Dendritic cell treated with granulocyte-macrophage colony-stimulating factor and Interleukin-4, amounts not matched to agents 40 ng/mL and 50 ng/mL, for 4 days (primary cell): ENCODE results near the gene EGFLAM.

ENCODE experiments used
- H3K27ac Mint-ChIP-seq: one replicate; pipeline ENCODE4 v1.8.0; 2022; ENCODE audit warnings: mild to moderate bottlenecking, mixed read lengths
- H3K27me3 Mint-ChIP-seq: one replicate; pipeline ENCODE4 v1.8.0; 2022; ENCODE audit warnings: mild to moderate bottlenecking, mixed read lengths
- H3K36me3 Mint-ChIP-seq: one replicate; pipeline ENCODE4 v1.8.0; 2022; ENCODE audit warnings: low read depth, mixed read lengths
- H3K4me1 Mint-ChIP-seq: one replicate; pipeline ENCODE4 v1.8.0; 2022; ENCODE audit warnings: low read depth, mixed read lengths
- H3K4me3 Mint-ChIP-seq: one replicate; pipeline ENCODE4 v1.8.0; 2022; ENCODE audit warnings: mild to moderate bottlenecking, moderate library complexity, mixed read lengths
- H3K9me3 Mint-ChIP-seq: one replicate; pipeline ENCODE4 v1.8.0; 2022; ENCODE audit warnings: mixed read lengths
- intact Hi-C: fragments of 100-400 bp; cut with micrococcal nuclease; formaldehyde crosslinking; loops from one replicate; pipeline ENCODE4 v1.15.0; 2022

The EGFLAM gene

DNA sequence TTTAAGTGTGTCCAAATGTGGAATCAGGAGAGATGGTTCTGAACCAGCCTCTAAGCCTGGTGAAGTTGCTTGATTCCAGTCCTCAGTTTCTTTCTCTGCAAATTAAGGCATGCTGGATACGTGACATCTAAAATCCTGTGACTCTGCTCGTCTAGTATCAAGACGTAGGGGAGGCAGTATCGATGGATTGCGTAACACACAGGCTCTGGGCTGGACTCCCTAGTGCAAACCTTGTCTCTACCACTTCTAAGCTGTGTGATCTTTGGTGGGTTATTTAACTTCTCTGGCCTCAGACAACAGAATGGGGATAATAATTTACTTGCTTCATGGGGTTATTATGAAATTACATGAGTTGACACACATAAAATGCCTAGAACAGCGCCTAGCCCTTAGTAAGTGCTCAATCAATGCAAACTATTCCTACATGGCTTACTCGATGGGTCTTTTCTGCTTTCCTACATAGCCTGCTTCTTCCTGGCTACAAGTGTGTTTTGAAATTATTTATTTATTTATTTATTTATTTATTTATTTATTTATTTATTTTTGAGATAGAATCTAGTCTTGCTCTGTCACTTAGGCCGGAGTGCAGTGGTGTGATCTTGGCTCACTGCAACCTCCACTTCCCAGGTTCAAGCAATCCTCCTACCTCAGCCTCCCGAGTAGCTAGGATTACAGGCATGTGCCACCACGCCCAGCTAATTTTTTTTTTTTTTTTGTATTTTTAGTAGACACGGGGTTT, 102.1 kb downstream of the EGFLAM start:
- intact Hi-C loops, result no loop called here
- no peaks in the 10 kb centered on the region for H3K27me3 Mint-ChIP-seq
- H3K36me3 Mint-ChIP-seq, result no peaks in the 10 kb centered on the region
- no peaks in the 10 kb centered on the region for H3K4me1 Mint-ChIP-seq
- H3K27ac Mint-ChIP-seq, result no peak overlapping the region
- no peak overlapping the region for H3K4me3 Mint-ChIP-seq
- no peaks in the 10 kb centered on the region for H3K9me3 Mint-ChIP-seq

DNA sequence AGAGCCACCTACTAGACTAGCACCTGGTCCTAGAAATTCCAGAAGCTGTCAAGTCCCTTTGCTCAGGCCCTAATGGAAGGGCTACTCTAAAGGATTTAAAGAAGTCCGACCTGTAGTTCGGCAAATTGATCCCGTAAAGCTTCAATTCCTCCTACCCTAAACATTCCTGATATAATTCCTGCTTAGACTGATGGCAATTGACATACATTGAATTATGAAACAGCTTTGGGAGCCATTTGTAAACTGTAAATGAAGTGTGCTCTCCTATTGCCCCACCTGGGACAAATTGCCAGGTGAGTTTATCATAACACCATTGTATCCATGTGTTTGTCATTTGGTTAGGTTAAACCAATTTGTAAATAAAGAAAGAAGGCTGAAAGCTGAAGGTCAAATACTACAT, 104.4 kb downstream of the EGFLAM start:
- H3K4me3 Mint-ChIP-seq, result no peak overlapping the region
- no peaks in the 10 kb centered on the region for H3K9me3 Mint-ChIP-seq
- no peak overlapping the region for H3K27ac Mint-ChIP-seq
- H3K4me1 Mint-ChIP-seq, result no peaks in the 10 kb centered on the region
- intact Hi-C loops, result no loop called here
- no peaks in the 10 kb centered on the region for H3K27me3 Mint-ChIP-seq
- H3K36me3 Mint-ChIP-seq, result no peaks in the 10 kb centered on the region

DNA sequence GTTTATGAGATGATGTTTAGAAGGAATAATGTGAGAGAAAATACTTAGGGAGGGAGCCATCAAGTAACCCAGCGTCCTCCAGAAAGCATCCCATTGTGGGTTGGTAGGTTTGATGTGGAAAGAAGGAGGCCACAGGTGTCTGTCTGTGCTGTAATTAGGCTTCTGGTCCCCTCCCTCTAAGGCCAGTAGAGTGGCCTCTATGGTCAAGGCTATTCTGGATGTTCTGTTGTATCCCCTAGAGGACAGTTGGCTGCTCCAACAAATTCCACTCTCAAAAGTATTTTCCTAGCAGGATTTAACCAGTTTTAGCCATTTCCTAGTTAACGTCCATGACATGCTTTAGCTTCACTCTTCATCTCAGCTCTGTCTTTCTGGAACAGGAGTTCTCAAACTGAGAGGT, 106.5 kb downstream of the EGFLAM start:
- intact Hi-C loops, result no loop called here
- H3K27ac Mint-ChIP-seq, result no peak overlapping the region
- no peaks in the 10 kb centered on the region for H3K4me1 Mint-ChIP-seq
- H3K36me3 Mint-ChIP-seq, result no peaks in the 10 kb centered on the region
- peaks cover 3% of the 10 kb centered on the region for H3K27me3 Mint-ChIP-seq
- H3K9me3 Mint-ChIP-seq, result no peaks in the 10 kb centered on the region
- no peak overlapping the region for H3K4me3 Mint-ChIP-seq

- peaks cover 4% of the 10 kb centered on the region for H3K27me3 Mint-ChIP-seq
- no peaks in the 10 kb centered on the region for H3K36me3 Mint-ChIP-seq
- no peak overlapping the region for H3K27ac Mint-ChIP-seq
- H3K4me1 Mint-ChIP-seq, result no peaks in the 10 kb centered on the region
- intact Hi-C loops, result no loop called here
- H3K9me3 Mint-ChIP-seq, result no peaks in the 10 kb centered on the region
- no peak overlapping the region for H3K4me3 Mint-ChIP-seq
These were observed 109.1 kb downstream of the EGFLAM start for GRCh38 chr5:38367410-38367809.

DNA sequence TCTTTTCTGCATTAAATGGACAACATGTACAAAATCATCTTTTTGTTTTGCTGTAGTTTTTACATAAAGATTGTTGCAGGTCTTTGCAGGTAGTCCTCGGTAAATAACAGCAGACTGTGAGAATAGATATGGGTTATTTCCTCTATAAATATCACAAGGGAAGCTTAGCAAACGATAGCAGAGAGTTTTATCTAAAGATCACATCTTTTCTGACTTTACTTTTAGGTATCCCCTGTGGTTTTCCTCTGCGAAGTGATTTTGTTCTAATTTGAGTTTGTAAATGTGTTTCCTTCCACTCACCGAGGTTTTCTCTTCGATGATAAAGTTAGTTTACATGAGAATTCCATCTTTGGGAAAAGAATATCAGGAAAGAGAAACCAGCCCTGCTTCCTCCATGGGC, 109.6 kb downstream of the EGFLAM start:
- intact Hi-C loops, result no loop called here
- Mint-ChIP-seq H3K36me3 (no peaks in the 10 kb centered on the region), H3K27me3 (peaks cover 4% of the 10 kb centered on the region), H3K27ac (no peak overlapping the region), H3K4me1 (no peaks in the 10 kb centered on the region), H3K9me3 (no peaks in the 10 kb centered on the region), H3K4me3 (no peak overlapping the region)

- no peaks in the 10 kb centered on the region for H3K4me1 Mint-ChIP-seq
- H3K27ac Mint-ChIP-seq, result no peak overlapping the region
- H3K9me3 Mint-ChIP-seq, result no peaks in the 10 kb centered on the region
- no peak overlapping the region for H3K4me3 Mint-ChIP-seq
- H3K36me3 Mint-ChIP-seq, result no peaks in the 10 kb centered on the region
- intact Hi-C loops, result no loop called here
- peaks cover 4% of the 10 kb centered on the region for H3K27me3 Mint-ChIP-seq
These were observed 111.3 kb downstream of the EGFLAM start for GRCh38 chr5:38369692-38370091.

GRCh38 chr5:38370358-38371100, 112.2 kb downstream of the EGFLAM start:
- Mint-ChIP-seq H3K4me1 (no peaks in the 10 kb centered on the region), H3K4me3 (no peak overlapping the region), H3K36me3 (no peaks in the 10 kb centered on the region), H3K27ac (no peak overlapping the region), H3K9me3 (no peaks in the 10 kb centered on the region), H3K27me3 (peaks cover 6% of the 10 kb centered on the region)
- intact Hi-C loops, result no loop called here

- intact Hi-C loops, result no loop called here
- Mint-ChIP-seq H3K27me3 (peaks cover 9% of the 10 kb centered on the region), H3K9me3 (no peaks in the 10 kb centered on the region), H3K27ac (no peak overlapping the region), H3K4me3 (no peak overlapping the region), H3K4me1 (no peaks in the 10 kb centered on the region), H3K36me3 (no peaks in the 10 kb centered on the region)
These were observed 113.2 kb downstream of the EGFLAM start for GRCh38 chr5:38371596-38371995.

- Mint-ChIP-seq H3K27me3 (peaks cover 18% of the 10 kb centered on the region), H3K4me3 (no peak overlapping the region)
These were observed 115.4 kb downstream of the EGFLAM start for GRCh38 chr5:38373743-38374142.

DNA sequence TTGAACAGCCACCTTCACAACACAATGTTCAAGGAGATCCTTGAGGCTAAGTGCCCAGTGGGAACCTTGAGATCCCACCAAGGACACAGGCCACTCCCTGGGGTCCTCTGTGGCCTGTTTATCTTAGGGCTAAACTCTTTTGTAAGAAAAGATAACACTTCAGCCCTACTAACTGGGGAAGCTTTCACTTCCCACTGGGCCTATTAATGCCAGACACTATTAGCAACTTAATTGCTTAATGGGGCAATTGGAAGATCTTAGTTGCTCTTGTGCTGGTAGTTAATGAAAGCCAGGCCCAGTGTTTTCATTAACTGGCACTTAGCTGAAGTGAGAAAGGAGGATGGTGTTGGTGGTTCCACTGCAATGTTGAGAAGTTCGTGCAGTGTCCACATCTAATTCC, 117.1 kb downstream of the EGFLAM start:
- Mint-ChIP-seq H3K36me3 (no peaks in the 10 kb centered on the region), H3K9me3 (no peaks in the 10 kb centered on the region), H3K4me3 (no peak overlapping the region), H3K4me1 (no peaks in the 10 kb centered on the region), H3K27me3 (peaks cover 28% of the 10 kb centered on the region), H3K27ac (no peak overlapping the region)
- intact Hi-C loops, result no loop called here

More at GRCh38 chr5:38373743-38374142, 115.4 kb downstream of the EGFLAM start:
- intact Hi-C loops, result no loop called here
- Mint-ChIP-seq H3K27ac (no peak overlapping the region), H3K36me3 (no peaks in the 10 kb centered on the region), H3K9me3 (no peaks in the 10 kb centered on the region), H3K4me1 (no peaks in the 10 kb centered on the region)

GRCh38 chr5:38376404-38376803, 118.0 kb downstream of the EGFLAM start:
- H3K36me3 Mint-ChIP-seq, result no peaks in the 10 kb centered on the region
- no peaks in the 10 kb centered on the region for H3K4me1 Mint-ChIP-seq
- H3K27ac Mint-ChIP-seq, result no peak overlapping the region
- intact Hi-C loops, result no loop called here
- peaks cover 31% of the 10 kb centered on the region for H3K27me3 Mint-ChIP-seq
- H3K9me3 Mint-ChIP-seq, result no peaks in the 10 kb centered on the region
- no peak overlapping the region for H3K4me3 Mint-ChIP-seq

DNA sequence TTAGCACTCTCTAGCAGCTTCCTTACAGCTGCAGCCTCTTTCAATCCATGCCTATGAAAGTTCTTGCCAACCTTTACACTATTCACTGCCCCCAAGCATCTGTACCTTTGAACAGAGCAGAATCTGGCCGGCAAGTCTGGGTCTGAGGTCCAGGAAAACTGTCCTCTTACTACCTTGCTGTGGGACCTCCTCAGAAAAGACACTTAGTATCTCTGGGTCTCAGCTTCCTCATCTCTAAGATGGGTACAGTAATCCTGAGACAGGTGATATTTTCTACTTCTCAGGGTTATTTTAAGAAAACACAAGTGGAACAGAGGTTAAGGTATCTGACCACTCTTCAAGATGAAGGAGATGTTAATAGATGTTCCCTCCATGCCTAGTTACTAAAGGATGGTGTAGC, 120.2 kb downstream of the EGFLAM start:
- H3K27ac Mint-ChIP-seq, result no peak overlapping the region
- H3K27me3 Mint-ChIP-seq, result peaks cover 35% of the 10 kb centered on the region
- H3K4me1 Mint-ChIP-seq, result no peaks in the 10 kb centered on the region
- H3K9me3 Mint-ChIP-seq, result no peaks in the 10 kb centered on the region
- H3K36me3 Mint-ChIP-seq, result no peaks in the 10 kb centered on the region
- intact Hi-C loops, result no loop called here
- no peak overlapping the region for H3K4me3 Mint-ChIP-seq

- Mint-ChIP-seq H3K4me1 (no peaks in the 10 kb centered on the region), H3K27ac (no peak overlapping the region), H3K4me3 (no peak overlapping the region), H3K27me3 (peaks cover 39% of the 10 kb centered on the region), H3K9me3 (no peaks in the 10 kb centered on the region), H3K36me3 (no peaks in the 10 kb centered on the region)
- intact Hi-C loops, result no loop called here
These were observed 121.1 kb downstream of the EGFLAM start for GRCh38 chr5:38379350-38379937.

DNA sequence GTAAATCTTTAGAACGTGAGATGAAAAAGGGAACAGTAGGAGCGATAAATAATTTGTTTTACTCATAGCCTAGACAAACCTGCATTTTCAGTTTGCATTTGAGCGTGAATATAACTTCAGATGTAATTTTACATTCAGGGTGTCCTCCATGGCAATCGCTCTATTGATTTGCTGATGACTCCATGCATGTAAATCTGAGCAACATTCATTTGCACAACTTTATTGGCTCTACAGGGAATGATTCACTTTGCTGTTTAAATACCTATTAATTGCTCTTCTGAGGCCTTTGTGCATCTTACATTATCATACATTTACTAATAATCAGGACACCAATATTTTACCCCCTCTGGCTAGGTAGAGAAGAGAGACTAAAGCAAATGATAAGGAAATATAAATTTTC, 122.2 kb downstream of the EGFLAM start:
- intact Hi-C loops, result loop anchor here (5.0 kb wide), 1 partner anchor 432 kb away; no protein-coding TSS in a partner anchor
- Mint-ChIP-seq H3K27ac (no peak overlapping the region), H3K27me3 (peaks cover 38% of the 10 kb centered on the region)

More for the DNA sequence above, 122.2 kb downstream of the EGFLAM start:
- Mint-ChIP-seq H3K4me1 (no peaks in the 10 kb centered on the region), H3K4me3 (no peak overlapping the region), H3K9me3 (no peaks in the 10 kb centered on the region), H3K36me3 (no peaks in the 10 kb centered on the region)
